Endothelial cell (in vitro differentiated cells): Measurements from ENCODE around the gene CCDC187. TPM values are rescaled to one million over a fixed set of nuclear protein-coding genes. Genes with fewer than 3 reads are reported as not detected.
"Not testable (repeated sequence)": the region's sequence is repeated elsewhere in the genome, so short reads cannot be mapped to it uniquely, and the experiment has no call there.

Experiments
- DNase-seq: peaks from one replicate; pipeline ENCODE4 v3.0.0; 2021; ENCODE audit warnings: low spot score
- H3K27ac Mint-ChIP-seq: one replicate; pipeline ENCODE4 v1.8.0; 2021; ENCODE audit warnings: mixed read lengths, inconsistent platforms; ENCODE audit not compliant: unreplicated experiment
- H3K27me3 Mint-ChIP-seq: one replicate; pipeline ENCODE4 v1.8.0; 2021; ENCODE audit warnings: mild to moderate bottlenecking, moderate library complexity, mixed read lengths, inconsistent platforms; ENCODE audit not compliant: unreplicated experiment
- H3K36me3 Mint-ChIP-seq: one replicate; pipeline ENCODE4 v1.8.0; 2021; ENCODE audit warnings: mild to moderate bottlenecking, low read depth, mixed read lengths, inconsistent platforms; ENCODE audit not compliant: unreplicated experiment
- H3K4me1 Mint-ChIP-seq: one replicate; pipeline ENCODE4 v1.8.0; 2021; ENCODE audit warnings: mild to moderate bottlenecking, mixed read lengths, inconsistent platforms; ENCODE audit not compliant: unreplicated experiment
- H3K4me3 Mint-ChIP-seq: one replicate; pipeline ENCODE4 v1.8.0; 2021; ENCODE audit warnings: mild to moderate bottlenecking, mixed read lengths, inconsistent platforms; ENCODE audit not compliant: unreplicated experiment
- H3K9me3 Mint-ChIP-seq: one replicate; pipeline ENCODE4 v1.8.0; 2021; ENCODE audit warnings: mixed read lengths, inconsistent platforms; ENCODE audit not compliant: unreplicated experiment
- long read RNA-seq: library from polyadenylated mRNA; unstranded; transcript quantifications from one replicate; pipeline ENCODE4 v2.0.0, GENCODE V29; 2020; ENCODE audit not compliant: unreplicated experiment
- total RNA-seq: library from RNA; stranded (reverse); fragmentation: NEBNext Ultra II Directional; extraction: Animal tissue kit (Norgen Biotek cat#: 25700); gene quantifications from one replicate; pipeline ENCODE4 v1.2.1, GENCODE V29; 2021; ENCODE audit not compliant: unreplicated experiment
- TF ChIP-seq, protein P1 (sequence below): fragments of 200-600 bp; sonication (generic); IDR thresholded peaks from one replicate; pipeline ENCODE4 v1.5.0; 2021; ENCODE audit warnings: antibody characterized with exemption; ENCODE audit not compliant: unreplicated experiment

Gene CCDC187
- total RNA-seq: 0.05 TPM
- long read RNA-seq: 0 reads

DNA sequence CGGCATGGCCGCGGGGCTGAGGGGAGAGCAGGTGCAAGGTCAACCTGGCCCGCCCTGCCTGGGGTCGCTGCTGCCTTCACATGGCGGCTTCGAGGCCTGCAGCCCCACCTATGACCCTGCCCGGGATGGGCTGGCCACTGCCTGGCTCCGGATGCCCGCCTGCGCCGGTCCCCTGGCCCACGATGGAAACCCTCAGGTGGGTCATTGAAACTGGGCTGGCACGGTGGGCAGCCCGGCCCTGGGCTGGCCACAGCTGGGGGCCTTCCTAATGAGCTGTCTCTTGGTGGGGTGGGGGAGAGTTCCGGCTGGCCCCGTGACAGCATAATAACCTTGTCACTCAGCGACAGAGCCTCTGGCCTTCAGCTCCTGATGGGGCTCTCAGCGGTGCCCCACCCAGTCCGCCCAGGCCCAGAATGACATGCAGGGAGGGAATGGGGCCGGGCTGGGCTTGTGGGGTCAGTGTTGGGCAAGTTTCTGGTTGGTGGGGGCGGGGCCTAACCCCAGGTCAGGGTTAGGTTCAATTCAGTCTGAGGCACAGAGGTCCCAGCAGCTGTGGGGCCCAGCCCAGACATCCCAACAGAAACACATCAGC lies at the start of gene CCDC187:
TSS of gene CCDC187 (minus strand) at position 270 of the 592 bp plus-strand sequence. CDS start at position 6, 264 bp downstream.
- Mint-ChIP-seq H3K27ac (no peak within 1 kb of the TSS), H3K27me3 (peaks cover under 1% of the 10 kb centered on the region), H3K4me1 (no peaks in the 10 kb centered on the region), H3K9me3 (no peaks in the 10 kb centered on the region), H3K4me3 (no peak within 1 kb of the TSS), H3K36me3 (no peaks in the 10 kb centered on the region)
- TF ChIP-seq, protein P1, sequence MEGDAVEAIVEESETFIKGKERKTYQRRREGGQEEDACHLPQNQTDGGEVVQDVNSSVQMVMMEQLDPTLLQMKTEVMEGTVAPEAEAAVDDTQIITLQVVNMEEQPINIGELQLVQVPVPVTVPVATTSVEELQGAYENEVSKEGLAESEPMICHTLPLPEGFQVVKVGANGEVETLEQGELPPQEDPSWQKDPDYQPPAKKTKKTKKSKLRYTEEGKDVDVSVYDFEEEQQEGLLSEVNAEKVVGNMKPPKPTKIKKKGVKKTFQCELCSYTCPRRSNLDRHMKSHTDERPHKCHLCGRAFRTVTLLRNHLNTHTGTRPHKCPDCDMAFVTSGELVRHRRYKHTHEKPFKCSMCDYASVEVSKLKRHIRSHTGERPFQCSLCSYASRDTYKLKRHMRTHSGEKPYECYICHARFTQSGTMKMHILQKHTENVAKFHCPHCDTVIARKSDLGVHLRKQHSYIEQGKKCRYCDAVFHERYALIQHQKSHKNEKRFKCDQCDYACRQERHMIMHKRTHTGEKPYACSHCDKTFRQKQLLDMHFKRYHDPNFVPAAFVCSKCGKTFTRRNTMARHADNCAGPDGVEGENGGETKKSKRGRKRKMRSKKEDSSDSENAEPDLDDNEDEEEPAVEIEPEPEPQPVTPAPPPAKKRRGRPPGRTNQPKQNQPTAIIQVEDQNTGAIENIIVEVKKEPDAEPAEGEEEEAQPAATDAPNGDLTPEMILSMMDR: no peak
- DNase-seq: no peak

DNA sequence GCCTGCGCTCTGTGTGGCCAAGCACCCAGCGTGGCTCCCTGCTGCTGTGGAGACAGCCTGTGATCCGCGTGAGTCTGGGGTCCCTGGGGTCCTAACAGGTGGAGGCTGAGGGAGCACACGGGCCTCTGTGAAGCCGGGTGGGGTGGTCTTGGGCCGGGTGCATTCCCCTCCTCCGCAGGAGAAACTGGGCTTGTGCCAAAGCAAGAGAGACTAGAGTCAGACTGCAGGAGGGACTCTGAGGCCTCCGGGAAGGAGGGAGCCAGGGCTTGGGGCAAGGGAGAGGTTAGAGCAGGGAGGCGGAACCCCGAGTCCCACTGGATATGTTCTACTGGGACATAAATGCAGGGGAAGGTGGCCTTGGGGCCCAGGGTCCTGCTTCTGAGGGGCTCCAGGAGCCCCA lies 49.2 kb upstream of the CCDC187 start:
- H3K4me3 Mint-ChIP-seq: no peak overlapping the region
- DNase-seq: no peak
- peaks cover 5% of the 10 kb centered on the region for H3K27me3 Mint-ChIP-seq
- no peak overlapping the region for H3K27ac Mint-ChIP-seq
- no peaks in the 10 kb centered on the region for H3K9me3 Mint-ChIP-seq
- H3K36me3 Mint-ChIP-seq: no peaks in the 10 kb centered on the region
- H3K4me1 Mint-ChIP-seq: no peaks in the 10 kb centered on the region
- TF ChIP-seq, protein P1: no peak

DNA sequence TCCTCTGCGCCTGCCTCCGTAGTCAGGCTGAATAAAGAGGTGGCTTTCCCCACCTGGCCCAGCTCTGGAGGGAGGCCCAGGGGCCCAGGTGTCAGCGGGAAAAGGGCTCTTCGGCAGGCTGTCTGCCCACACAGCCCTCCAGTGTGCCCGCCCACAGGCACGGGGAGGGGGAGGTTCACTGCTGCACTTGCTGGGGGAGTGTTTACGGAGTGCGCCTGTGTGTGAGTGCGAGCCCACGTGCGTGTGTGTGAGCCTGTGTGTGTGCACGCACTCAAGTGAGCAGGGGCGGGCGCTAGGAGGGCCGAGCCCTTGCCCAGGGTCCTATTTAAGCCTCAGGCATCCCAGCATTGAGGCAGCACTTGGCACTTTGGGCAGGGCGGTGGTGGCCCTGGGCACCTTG lies 48.8 kb upstream of the CCDC187 start:
- Mint-ChIP-seq H3K36me3 (no peaks in the 10 kb centered on the region), H3K27ac (no peak overlapping the region)

DNA sequence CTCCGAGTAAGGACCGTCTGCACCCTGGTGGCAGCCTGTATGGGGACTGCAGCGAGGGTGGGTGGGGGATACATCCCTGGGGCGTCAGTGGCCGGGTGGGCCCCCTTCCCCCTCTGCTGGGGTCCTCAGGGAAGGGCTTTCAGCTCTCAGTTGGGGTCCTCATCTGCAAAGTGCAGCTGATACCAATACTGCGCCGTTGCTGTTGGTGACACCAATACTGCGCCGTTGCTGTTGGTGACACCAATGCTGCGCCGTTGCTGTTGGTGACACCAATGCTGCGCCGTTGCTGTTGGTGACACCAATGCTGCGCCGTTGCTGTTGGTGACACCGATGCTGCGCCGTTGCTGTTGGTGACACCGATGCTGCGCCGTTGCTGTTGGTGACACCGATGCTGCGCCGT lies 48.0 kb upstream of the CCDC187 start:
- not testable (repeated sequence) for H3K27ac Mint-ChIP-seq, DNase-seq, H3K9me3 Mint-ChIP-seq, H3K4me3 Mint-ChIP-seq, H3K27me3 Mint-ChIP-seq, H3K36me3 Mint-ChIP-seq, H3K4me1 Mint-ChIP-seq

More for the DNA sequence above, 48.8 kb upstream of the CCDC187 start:
- H3K9me3 Mint-ChIP-seq: no peaks in the 10 kb centered on the region
- no peak overlapping the region for H3K4me3 Mint-ChIP-seq
- H3K4me1 Mint-ChIP-seq: no peaks in the 10 kb centered on the region
- no peak for DNase-seq
- peaks cover 5% of the 10 kb centered on the region for H3K27me3 Mint-ChIP-seq
- TF ChIP-seq, protein P1: no peak

DNA sequence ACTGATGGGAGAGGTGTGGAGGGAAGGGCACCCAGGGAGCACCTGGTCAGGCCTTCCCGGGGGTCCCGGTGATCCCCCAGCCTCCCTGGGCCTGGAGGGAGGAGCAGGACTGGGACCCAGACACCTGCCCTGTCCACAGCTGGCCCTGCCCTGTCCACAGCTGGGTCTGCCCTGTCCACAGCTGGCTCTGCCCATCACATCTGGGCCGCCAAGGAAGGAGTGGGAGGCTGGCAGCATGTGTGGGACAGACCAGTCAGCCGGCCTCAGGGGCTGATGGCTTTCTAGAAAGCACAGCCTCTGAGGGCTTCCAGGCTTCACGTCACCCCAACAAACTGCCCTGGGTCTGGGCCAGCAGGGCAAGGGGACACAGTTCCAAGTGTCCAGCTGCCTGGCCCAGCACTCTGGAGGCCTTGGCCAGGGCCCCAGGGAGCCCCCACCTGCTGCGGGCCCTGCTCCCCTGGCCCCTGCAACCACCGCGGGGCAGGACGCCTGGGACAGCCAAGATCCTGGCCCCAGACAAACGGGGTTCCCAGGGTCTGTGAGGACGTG lies 47.4 kb upstream of the CCDC187 start:
- no peaks in the 10 kb centered on the region for H3K36me3 Mint-ChIP-seq
- no peak for DNase-seq
- H3K27me3 Mint-ChIP-seq: peaks cover 8% of the 10 kb centered on the region
- no peaks in the 10 kb centered on the region for H3K4me1 Mint-ChIP-seq
- H3K27ac Mint-ChIP-seq: no peak overlapping the region
- no peaks in the 10 kb centered on the region for H3K9me3 Mint-ChIP-seq
- TF ChIP-seq, protein P1: no peak
- no peak overlapping the region for H3K4me3 Mint-ChIP-seq
